Stimulated activated naive CD8-positive, alpha-beta T cell treated with anti-CD3 and anti-CD28 coated beads, Interleukin-15, amount 100 ng/mL, for 72 hours (primary cell): Measurements from ENCODE around the gene FEZF1.
A peak's percentile ranks its signal among the peaks of the same experiment; 100 is the strongest.

Source experiments
- ATAC-seq: fragments of 150-1000 bp; cut with Tn5 transposase; 2 replicates; pipeline ENCODE4 v1.10.0; 2021; ENCODE audit warnings: mild to moderate bottlenecking, moderate library complexity
- DNase-seq, 2 donors: peaks; one replicate each; pipeline ENCODE4 v3.0.0; 2021 to 2022
- H3K27ac Mint-ChIP-seq, 2 donors: one replicate each; pipeline ENCODE4 v1.8.0; 2022; ENCODE audit warnings: mild to moderate bottlenecking in 2 of 2, mixed read lengths in 2 of 2, moderate library complexity in 2 of 2
- H3K27me3 Mint-ChIP-seq: one replicate; pipeline ENCODE4 v1.8.0; 2022; ENCODE audit warnings: mixed read lengths
- H3K4me1 Mint-ChIP-seq: one replicate; pipeline ENCODE4 v1.8.0; 2022; ENCODE audit warnings: mild to moderate bottlenecking, mixed read lengths
- H3K4me3 Mint-ChIP-seq, 2 donors: one replicate each; pipeline ENCODE4 v1.8.0; 2022; ENCODE audit warnings: mild to moderate bottlenecking in 2 of 2, mixed read lengths in 2 of 2, moderate library complexity in 1 of 2
- H3K9me3 Mint-ChIP-seq, 2 donors: one replicate each; pipeline ENCODE4 v1.8.0; 2022; ENCODE audit warnings: mixed read lengths in 2 of 2

FEZF1 gene

GRCh38 chr7:122311734-122312450 lies 7.3 kb upstream of the FEZF1 start:
- H3K27ac Mint-ChIP-seq: no peak overlapping the region
- H3K9me3 Mint-ChIP-seq: peaks cover 11% of the 10 kb centered on the region in 2 donors
- DNase-seq (no peak), ATAC-seq (no peak)
- H3K27me3 Mint-ChIP-seq: peaks cover 95% of the 10 kb centered on the region
- peaks cover under 1% of the 10 kb centered on the region for H3K4me1 Mint-ChIP-seq
- no peak overlapping the region for H3K4me3 Mint-ChIP-seq

- H3K27ac Mint-ChIP-seq: no peak overlapping the region
- H3K4me3 Mint-ChIP-seq: no peak overlapping the region
- H3K9me3 Mint-ChIP-seq: peaks cover 11% of the 10 kb centered on the region in 2 donors
- H3K4me1 Mint-ChIP-seq: no peaks in the 10 kb centered on the region
- DNase-seq: no peak
- H3K27me3 Mint-ChIP-seq: peaks cover 95% of the 10 kb centered on the region
- no peak for ATAC-seq
These were observed 6.6 kb upstream of the FEZF1 start for GRCh38 chr7:122311050-122311700.

GRCh38 chr7:122310119-122311021 lies 5.8 kb upstream of the FEZF1 start:
- Mint-ChIP-seq H3K27me3 (peaks cover 95% of the 10 kb centered on the region), H3K4me1 (peaks cover 6% of the 10 kb centered on the region), H3K9me3 (peaks cover 10 to 11% of the 10 kb centered on the region in 2 donors), H3K4me3 (no peak overlapping the region), H3K27ac (no peak overlapping the region)
- ATAC-seq (no peak), DNase-seq (no peak)

DNA sequence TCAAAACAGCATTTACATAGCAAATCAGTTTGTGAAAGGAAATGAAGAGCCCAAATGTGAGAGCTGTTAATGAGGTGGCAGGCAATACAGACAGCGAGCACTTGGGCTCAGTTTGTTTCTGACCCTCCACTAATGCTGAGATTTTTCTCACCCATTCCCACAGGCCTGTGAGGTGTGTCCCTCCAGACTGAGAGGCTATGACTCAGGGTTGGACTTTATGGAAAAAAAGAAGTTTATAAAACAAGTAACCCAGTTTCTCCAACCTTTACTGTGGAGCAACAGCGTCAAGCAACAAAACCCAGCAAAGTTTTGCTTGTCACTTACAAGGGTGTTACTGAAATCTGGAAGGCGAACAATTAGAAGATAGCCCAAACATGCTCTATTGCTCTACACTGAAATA lies 4.9 kb upstream of the FEZF1 start:
- H3K9me3 Mint-ChIP-seq: peaks cover 3 to 7% of the 10 kb centered on the region in 2 donors
- no peak overlapping the region for H3K27ac Mint-ChIP-seq
- H3K4me3 Mint-ChIP-seq: no peak overlapping the region
- peaks cover 95% of the 10 kb centered on the region for H3K27me3 Mint-ChIP-seq
- H3K4me1 Mint-ChIP-seq: peaks cover 10% of the 10 kb centered on the region
- ATAC-seq (no peak), DNase-seq (no peak)

DNA sequence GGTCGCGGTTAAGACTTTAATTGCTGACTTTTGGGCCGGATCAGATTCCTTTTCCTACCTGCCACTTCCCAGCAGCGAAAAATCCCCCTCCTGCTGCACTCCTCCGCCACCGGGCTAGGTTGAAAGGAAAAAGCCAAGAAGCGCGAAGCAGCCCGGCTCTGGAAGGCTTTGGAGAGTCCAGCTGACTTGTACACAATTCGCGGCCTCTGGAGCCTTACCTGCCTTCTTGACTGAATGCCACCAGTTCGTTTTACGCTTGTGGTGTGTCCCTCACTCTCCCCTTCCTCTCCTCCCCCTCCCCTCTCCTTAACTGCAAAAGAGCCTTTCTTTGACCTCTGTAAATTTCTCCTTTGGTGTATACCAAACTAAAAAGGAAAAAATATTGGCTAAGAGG lies 2.7 kb upstream of the FEZF1 start:
- peaks cover 95% of the 10 kb centered on the region for H3K27me3 Mint-ChIP-seq
- DNase-seq (no peak), ATAC-seq (no peak)
- no peak overlapping the region for H3K27ac Mint-ChIP-seq
- no peak overlapping the region for H3K4me3 Mint-ChIP-seq
- H3K9me3 Mint-ChIP-seq: peaks cover 0 to 7% of the 10 kb centered on the region in 2 donors
- H3K4me1 Mint-ChIP-seq: peaks cover 18% of the 10 kb centered on the region

GRCh38 chr7:122306320-122307227 lies 2.0 kb upstream of the FEZF1 start:
- Mint-ChIP-seq H3K27ac (no peak overlapping the region), H3K27me3 (peaks cover 95% of the 10 kb centered on the region), H3K9me3 (peaks cover 0 to 7% of the 10 kb centered on the region in 2 donors), H3K4me3 (no peak overlapping the region), H3K4me1 (peaks cover 18% of the 10 kb centered on the region)
- ATAC-seq: no peak
- DNase-seq: no peak

DNA sequence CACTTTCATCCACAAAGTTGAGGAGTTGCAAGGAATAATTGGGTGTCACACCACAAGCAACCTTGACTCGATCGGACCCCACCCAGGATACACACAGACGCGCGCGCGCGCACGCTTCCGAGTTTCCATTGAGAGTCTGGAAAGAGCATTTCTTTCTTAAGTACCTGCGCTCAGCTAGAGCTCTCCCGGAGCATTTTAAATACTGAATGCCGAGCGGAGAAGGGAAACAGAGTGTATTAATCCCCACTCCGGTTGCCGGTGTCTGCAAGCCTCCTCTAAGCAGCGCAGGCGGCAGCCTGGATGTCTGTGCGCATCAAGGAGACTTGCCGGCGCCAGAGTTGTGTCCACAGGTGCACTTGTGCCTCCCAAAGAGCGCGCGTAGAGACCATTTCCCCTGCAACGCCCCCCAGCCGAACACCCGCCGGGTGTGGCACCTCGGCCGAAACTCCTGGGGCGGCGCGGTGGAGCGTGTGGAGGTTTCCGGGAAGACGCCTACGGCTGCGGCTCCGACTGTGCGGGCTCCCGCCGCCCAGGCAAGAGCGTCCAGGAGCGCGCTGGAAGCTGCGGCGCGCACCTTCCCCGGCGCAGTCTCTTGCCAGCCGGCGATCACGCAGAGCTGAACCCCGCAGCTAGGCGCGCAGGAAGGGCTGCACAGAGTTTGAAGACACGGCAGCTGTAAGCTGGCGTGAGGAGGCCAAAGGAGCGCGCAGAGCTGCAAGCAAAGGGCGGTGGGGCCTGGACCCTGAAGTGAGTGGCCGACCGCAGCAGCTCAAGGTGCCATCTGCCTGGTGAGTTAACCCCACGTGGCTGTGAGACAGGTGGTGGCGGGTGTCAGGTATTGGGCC lies 1.1 kb upstream of the FEZF1 start:
- no peak for ATAC-seq
- peaks cover 0 to 7% of the 10 kb centered on the region in 2 donors for H3K9me3 Mint-ChIP-seq
- peaks cover 95% of the 10 kb centered on the region for H3K27me3 Mint-ChIP-seq
- no peak for DNase-seq
- peaks cover 18% of the 10 kb centered on the region for H3K4me1 Mint-ChIP-seq
- no peak overlapping the region for H3K27ac Mint-ChIP-seq
- H3K4me3 Mint-ChIP-seq: peak overlapping the region in 1 of 2 donors; percentile 48

DNA sequence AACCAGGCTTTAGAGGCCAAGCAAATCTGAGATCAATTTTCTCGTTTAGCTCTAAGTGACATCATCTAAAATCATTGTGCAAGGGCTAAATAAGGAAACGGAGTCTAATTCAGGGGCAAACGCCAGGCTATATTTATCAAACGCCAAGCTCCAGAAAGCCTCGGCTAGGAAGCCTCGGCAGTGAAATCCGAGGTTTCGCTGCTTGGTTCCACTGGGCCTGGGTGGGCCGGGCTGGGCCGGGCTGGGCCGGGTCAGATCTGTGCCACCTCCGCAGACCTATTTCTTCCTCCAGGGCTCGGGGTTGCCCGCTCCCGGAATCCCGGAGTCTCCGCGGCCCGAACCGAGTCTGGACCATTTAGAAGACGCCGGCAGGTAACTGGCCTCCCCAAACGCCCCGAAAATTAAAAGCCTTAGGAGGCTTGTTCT lies 459 bp upstream of the FEZF1 start:
- Mint-ChIP-seq H3K4me1 (peaks cover 18% of the 10 kb centered on the region), H3K27ac (no peak overlapping the region), H3K4me3 (no peak overlapping the region), H3K27me3 (peaks cover 95% of the 10 kb centered on the region), H3K9me3 (peaks cover 0 to 7% of the 10 kb centered on the region in 2 donors)
- DNase-seq (no peak), ATAC-seq (no peak)

- Mint-ChIP-seq H3K9me3 (peaks cover 7 to 8% of the 10 kb centered on the region in 2 donors), H3K27ac (peak overlapping the region in 1 of 2 donors; percentile 6), H3K4me3 (no peak overlapping the region), H3K27me3 (peaks cover 95% of the 10 kb centered on the region), H3K4me1 (peaks cover 18% of the 10 kb centered on the region)
- no peak for ATAC-seq
- DNase-seq: no peak
These were observed 825 bp downstream of the FEZF1 start for GRCh38 chr7:122303531-122304318.

DNA sequence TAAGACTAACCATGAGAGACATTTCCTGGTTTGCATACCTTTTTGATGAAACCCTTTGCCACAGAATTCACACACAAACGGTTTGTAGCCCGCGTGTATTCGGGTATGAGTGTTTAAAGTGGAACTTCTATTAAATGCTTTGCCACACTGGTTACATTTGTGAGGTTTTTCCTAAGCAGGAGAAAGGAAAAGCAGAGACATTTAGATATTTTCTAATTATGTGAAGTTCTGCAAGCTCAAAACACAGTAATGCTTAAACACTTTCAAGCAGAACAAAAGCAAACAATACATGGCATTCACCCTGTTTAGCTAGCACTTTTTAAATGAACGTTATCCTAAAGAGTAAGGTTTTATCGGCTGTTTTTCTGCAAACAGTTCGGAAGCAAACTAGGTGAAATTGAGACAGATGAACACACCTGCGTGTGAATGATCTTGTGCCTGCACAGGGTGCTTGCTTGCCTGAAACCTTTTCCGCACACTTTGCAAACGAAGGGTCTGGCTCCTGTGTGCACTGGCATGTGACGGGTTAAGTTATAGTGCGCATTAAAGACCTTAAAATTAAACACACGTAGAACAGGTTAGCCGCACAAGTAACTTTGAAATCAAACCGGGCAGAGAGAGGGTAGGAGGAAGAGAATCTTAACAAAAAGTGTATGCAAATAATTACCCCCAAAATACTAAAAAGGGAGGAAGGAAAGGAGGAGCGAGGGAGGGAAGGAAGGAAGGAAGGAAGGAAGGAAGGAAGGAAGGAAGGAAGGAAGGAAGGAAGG lies 1.6 kb downstream of the FEZF1 start:
- DNase-seq (no peak), ATAC-seq (no peak)
- Mint-ChIP-seq H3K4me1 (peaks cover 18% of the 10 kb centered on the region), H3K4me3 (no peak overlapping the region), H3K9me3 (peaks cover 7 to 11% of the 10 kb centered on the region in 2 donors), H3K27me3 (peaks cover 98% of the 10 kb centered on the region), H3K27ac (no peak overlapping the region)

GRCh38 chr7:122301858-122302760 lies 2.4 kb downstream of the FEZF1 start:
- no peak for ATAC-seq
- Mint-ChIP-seq H3K27ac (no peak overlapping the region), H3K4me3 (no peak overlapping the region), H3K9me3 (peaks cover 7 to 11% of the 10 kb centered on the region in 2 donors), H3K27me3 (peaks cover 92% of the 10 kb centered on the region), H3K4me1 (peaks cover 18% of the 10 kb centered on the region)
- DNase-seq: no peak
